Keratinocyte (primary cell): ENCODE measurements around the gene CIB4.

ENCODE experiments used
- EZH2 ChIP-seq: IDR thresholded peaks from one replicate; pipeline ENCODE4 v1.6.1; 2012; ENCODE audit warnings: inconsistent platforms, mild to moderate bottlenecking, low read length, moderate library complexity
- TF ChIP-seq, protein P1 (sequence below), 3 experiments: IDR thresholded peaks in 1 of 3; conservative IDR thresholded peaks in 1 of 3; optimal IDR thresholded peaks in 1 of 3; 2 replicates in 2 of 3; 3 replicates in 1 of 3; pipeline versions ENCODE3 to v1.5.1; 2011; ENCODE audit warnings: low read length in 3 of 3, mild to moderate bottlenecking in 3 of 3, moderate library complexity in 2 of 3, control low read depth in 1 of 3, inconsistent platforms in 1 of 3; ENCODE audit not compliant: insufficient read depth in 2 of 3; ENCODE audit errors: extremely low read depth in 1 of 3

DNA sequence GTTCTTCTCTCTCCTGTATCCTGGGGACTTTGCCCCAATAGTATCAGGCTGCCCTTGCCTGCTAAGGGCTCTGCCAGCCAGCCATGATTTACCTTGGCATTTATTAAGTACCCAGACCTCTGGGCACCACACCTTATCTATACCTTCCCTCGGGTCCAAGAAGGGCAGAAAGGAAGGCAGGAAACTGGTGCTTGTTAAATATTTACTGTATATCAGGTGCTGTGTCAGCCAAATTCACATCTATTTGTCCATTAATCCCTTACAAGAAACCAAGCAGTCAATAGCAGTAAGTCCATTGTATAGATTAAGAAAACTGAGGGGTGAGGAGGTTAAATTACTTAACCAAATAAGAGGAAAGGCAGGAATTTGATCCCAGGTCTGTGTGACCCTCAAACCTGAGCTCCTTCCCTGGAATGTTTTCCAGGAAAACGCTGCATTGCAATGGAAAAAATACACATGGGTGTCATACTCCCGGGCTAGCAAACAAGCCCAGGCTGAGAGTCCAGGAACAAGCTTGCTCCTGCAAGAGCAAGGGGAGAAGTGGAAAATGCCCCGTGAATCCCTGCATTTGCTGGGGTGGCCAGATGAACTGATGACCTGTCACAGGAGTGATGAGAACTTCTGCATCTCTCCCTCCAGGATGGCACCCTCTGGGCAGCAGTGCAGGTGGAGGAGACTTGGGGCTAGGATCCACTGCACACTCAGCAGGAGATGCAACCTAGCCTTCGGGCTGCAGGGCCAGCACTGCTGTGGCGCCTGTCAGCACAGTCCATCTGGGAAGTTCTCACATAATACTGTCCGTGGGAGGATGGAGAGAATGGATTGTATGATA lies 30.4 kb downstream of the CIB4 start:
- TF ChIP-seq, protein P1, sequence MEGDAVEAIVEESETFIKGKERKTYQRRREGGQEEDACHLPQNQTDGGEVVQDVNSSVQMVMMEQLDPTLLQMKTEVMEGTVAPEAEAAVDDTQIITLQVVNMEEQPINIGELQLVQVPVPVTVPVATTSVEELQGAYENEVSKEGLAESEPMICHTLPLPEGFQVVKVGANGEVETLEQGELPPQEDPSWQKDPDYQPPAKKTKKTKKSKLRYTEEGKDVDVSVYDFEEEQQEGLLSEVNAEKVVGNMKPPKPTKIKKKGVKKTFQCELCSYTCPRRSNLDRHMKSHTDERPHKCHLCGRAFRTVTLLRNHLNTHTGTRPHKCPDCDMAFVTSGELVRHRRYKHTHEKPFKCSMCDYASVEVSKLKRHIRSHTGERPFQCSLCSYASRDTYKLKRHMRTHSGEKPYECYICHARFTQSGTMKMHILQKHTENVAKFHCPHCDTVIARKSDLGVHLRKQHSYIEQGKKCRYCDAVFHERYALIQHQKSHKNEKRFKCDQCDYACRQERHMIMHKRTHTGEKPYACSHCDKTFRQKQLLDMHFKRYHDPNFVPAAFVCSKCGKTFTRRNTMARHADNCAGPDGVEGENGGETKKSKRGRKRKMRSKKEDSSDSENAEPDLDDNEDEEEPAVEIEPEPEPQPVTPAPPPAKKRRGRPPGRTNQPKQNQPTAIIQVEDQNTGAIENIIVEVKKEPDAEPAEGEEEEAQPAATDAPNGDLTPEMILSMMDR (optimal IDR thresholded peaks at IDR 0.05 in 1 of 3, IDR thresholded peaks at IDR 0.05 in 1 of 3, conservative IDR thresholded peaks at IDR 0.05 in 1 of 3; ENCODE audit: extremely low read depth in 1 of 3, insufficient read depth in 2 of 3, low read length in 3 of 3) = no peak
- no peak for TF ChIP-seq EZH2
